Retina (tissue), 1 donor: Measurements from ENCODE around the gene C11orf65.

Experiments used
- DNase-seq: peaks from one replicate; pipeline ENCODE4 v3.0.0-alpha.2; 2016

The C11orf65 gene, protein sequence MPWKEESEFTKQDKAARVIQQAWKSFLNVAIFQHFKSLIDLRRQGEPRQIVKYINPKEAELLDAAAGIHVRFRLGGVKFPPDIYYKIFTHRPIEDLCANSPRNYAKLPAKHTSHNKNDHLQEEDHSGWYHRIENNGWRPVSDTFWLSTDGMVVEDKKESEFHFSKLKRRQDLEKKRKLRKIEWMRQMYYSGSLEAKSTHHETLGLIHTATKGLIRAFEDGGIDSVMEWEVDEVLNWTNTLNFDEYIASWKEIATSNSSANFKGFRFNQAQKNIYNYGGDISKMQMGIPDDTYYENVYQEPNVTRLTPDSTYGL

DNA sequence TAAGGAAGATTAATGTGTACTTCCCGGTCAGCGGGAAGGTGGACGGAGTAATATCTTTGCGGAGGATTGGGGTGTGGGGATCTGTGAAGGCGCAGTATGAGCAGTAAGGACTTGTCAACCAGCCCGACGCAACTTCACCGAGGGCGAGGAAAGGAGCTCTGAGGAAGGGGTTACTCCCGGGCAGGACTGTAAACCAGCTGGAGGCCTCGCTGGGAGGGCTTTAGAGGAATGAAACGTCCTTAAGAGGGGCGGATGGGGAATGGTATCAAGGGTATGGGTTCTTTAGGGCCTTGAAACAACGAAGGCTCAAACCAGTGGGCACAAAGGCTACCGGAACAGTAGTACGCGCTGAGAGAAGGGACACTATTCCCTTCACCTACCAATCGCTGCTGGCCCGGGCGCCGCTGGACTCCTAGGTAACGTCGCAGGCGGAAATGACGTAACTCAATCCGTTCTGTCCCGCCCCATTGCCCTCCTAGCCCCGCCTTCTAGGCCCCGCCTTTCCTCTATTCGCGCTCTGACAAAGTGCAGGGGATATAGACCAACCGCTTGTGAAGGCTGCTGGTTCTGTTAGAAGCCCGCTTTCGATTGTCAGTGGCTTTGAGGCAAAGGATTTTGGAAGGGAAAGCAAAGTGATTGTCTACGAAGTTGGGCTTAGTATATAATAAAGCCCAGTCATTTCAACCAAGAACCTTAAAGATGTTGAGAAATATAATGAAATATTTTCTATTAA lies at the start of gene C11orf65:
TSS of gene C11orf65 (minus strand) at position 439 of the 733 bp plus-strand sequence. CDS start 5,970 bp downstream, outside the sequence.
- peak; percentile 97 for DNase-seq

DNA sequence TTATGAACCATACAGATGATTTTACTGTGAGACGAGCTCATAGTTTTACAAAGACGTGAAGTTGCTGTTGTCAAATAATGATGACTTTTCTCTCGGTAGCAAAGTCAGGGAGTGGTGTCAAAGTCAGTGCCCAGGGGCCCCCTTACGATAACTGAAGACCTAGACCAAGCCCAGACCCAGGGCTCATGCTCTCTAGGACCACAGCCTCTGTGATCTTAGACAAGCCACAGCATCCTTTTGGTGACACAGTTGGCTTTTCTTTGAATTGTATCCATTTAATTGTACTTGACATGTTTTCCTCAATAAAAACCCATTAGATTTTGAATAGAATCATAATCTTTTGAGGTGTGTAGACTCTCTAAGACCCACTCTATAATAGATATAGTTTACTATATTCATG lies 48.8 kb upstream of the C11orf65 start:
- DNase-seq, result no peak

DNA sequence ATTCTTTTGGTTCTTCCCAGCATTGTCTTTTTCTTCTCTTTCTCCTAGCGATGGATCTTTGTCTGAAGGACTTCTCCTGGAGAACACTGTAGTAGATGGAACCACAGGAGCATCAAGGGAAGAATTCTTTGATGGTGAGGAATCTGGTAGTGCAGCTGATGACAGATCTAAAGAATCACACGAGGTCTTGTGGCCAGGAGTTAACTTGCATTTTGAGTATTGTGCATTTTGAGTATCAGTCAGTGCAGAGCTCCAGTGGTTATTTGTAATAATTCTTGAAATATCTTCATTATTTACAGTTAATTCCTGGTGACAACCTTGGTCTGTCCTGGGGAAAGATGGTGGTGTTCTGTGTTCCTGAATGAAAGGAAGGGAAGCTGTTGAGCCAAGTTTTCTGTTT lies 45.4 kb upstream of the C11orf65 start:
- DNase-seq, result no peak

DNA sequence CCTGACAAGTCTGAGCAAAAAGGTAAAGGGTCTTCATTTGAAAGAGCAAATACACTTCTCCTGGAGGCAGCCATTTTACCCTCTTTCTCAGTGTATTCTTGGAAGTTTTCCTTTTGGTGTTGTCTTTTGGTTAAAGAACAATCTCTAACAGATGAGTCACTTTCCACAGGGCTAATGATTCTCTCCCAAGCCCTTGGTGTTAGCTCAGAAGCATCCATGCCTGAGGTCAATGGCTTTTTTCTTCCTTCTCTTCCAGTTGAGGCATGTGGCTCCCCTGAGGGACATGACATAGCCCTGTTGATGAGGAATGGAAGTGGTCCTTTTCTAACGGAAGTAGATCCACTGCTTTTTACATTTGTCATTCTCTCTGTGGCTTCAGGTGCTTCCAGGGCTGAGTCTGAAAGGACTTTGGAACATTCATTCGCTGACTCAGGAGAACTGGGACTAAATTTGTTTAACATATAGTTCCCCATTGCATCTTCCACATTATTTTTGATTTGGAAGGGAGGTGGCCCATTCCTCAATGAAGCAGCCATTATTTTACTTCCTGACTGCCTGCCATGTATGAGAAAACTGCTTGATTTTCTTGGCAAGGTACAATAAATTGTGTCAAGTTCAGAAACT lies 44.6 kb upstream of the C11orf65 start:
- DNase-seq, result no peak

DNA sequence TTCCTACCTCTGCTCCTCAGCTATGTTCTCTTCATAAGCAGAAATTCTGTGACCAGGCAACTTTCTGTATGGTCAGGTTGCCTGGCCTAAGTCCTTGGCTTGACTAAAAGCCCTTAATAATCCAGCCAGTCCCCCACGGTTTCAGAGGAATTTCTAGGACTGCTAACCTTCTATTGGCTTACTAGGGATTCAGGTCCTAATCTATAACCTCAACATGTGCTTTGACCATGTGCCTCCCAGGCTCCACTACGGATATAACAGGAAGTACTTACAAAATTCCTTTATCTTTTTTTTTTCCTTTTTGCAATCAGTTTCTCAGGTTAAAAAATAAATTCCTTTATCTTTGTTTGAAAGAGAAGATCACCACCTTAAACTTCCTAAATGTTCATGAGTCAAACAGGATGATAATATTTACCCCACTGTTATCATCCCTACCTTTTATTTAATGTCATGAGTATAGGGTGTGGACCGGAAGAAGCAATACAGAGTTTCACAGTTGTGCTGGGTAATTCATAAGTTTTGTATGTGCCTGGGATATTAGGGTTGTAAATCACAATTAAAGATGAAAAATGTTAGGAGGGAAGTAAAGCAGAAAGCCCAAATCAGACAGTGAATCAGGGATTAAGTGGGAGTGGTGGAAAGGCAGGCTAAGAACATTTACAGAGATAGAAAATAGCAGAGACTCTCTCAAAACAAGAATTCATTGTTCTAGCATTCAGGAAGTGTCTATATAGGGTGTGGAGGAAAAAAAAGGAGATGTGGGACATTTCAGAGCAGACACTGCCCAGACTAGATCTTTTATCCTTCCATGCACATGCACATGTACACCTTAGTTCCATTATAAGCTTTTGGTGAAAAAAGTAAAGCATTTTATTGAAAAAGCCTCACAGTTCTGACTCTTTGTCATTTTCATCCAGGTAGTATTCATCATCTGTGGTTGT lies 41.6 kb upstream of the C11orf65 start:
- DNase-seq, result no peak

DNA sequence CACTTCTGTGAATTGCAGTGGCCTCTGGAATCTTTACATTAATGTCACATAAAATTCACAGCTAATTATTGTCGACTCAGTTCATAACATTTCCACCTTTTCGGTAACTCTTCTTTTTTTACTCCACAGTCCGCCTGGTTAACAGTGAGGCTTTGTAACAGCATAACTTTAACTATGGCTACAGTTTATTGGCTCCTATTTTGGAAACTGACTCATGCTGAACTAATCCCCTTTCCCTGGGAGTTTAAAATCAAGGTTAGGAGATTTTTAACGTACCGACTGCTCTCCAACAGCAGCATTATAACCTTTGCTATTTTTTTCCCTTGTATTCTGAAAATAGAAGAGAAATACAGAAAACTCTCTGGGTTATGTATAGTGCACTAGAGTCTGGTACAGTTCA lies 34.1 kb upstream of the C11orf65 start:
- no peak for DNase-seq

DNA sequence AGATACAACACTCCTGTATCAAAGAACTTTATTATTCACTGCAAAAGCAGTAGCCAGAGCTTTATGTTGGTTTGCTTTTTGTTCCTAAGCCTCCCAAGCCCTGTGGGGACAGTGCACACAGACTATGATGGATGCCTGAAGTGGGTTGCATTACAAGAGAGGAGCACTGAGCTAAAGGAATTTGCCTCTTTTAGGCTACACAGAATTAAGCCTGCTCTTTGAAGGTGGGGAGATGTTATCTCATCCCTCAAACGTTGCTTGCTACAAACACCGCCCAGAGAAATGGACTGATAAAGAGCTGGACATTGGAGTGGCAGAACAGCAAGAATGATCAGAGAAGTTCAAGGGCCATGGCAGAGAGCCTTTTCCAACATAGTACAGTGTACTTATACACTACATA lies 33.4 kb upstream of the C11orf65 start:
- no peak for DNase-seq

DNA sequence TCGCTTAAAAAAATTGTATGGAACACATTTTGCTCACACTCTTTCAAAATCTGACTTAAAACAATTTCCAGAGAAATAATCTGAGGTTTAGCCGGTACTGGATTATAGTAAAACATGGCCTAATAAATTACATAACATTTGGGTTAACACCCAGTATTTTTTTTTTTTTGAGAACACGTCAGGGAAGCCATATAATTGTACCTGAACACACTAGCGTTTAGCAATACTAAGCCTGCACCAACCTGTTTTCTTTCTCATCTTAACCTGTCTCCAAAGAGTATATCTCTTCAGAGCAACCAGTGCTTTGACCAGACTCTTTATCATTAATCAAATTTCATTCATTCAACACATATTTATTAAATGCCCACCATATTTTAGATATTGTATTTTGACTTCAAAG lies 32.8 kb upstream of the C11orf65 start:
- DNase-seq, result no peak

DNA sequence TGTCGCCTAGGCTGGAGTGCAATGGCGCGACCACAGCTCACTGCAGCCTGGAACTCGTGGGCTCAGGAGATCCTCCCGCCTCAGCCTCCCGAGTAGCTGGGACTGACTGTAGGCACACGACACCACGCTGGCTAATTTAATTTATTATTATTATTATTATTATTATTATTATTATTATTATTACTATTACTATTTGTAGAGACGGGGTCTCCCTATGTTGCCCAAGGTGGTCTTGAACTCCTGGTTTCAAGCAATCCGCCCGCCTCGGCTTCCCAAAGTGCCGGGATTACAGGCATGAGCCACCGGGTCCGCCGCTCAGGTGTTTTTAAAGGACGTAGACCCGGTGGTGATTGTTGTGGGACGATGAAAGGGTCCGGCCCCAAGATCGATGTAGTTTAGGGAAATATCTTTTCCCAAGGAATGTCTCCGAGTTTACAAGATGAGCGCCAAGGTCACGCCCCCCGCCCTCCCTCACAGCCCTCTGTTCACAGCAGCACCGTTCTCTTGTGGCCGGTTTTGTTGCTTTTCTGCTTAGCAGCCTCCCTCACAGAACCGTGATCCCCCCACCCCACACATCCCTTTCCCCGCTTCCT lies 31.6 kb upstream of the C11orf65 start:
- peak; percentile 4 for DNase-seq

DNA sequence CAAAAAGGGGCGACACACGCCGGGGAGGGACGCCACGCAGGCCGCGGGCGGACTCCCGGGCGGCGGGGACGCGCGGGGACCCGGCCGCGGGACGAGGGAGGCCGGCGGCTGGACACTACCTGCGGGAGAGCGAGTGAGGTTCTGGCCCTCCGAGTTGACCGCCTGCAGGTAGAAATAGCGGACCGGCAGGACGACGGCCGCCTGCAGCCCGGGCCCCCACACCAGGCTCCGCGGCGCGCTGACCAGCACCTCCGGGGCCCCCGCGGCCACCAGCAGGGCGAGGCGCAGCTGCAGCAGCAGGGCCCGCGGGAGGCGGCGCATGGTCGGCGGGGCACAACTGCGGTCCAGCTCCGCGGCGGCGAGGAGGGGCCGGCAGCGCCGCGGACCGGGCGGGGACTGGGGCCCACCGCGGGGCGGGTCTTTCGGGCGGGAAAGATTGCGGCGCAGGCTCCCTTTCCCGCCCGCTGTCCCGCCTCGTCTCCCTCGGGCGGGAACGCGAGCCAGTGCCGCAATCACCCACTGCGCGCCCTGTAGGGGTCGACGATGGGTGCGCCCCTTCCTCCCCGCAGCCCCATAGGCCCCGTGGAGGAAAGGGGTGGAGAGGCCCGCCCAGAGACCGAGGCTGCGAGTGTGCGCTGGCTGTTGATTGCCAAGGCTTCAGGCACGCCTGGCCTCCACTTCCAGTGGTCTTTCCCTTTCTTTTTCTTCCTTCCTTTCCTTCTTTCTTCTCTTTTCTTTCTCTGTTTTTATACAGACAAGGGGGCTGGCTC lies 30.9 kb upstream of the C11orf65 start, which contains the start of gene POGLUT3:
TSS of gene POGLUT3 (minus strand) at position 339 of the 770 bp plus-strand sequence. CDS start at position 321, 18 bp downstream.
- peak; percentile 81 for DNase-seq

DNA sequence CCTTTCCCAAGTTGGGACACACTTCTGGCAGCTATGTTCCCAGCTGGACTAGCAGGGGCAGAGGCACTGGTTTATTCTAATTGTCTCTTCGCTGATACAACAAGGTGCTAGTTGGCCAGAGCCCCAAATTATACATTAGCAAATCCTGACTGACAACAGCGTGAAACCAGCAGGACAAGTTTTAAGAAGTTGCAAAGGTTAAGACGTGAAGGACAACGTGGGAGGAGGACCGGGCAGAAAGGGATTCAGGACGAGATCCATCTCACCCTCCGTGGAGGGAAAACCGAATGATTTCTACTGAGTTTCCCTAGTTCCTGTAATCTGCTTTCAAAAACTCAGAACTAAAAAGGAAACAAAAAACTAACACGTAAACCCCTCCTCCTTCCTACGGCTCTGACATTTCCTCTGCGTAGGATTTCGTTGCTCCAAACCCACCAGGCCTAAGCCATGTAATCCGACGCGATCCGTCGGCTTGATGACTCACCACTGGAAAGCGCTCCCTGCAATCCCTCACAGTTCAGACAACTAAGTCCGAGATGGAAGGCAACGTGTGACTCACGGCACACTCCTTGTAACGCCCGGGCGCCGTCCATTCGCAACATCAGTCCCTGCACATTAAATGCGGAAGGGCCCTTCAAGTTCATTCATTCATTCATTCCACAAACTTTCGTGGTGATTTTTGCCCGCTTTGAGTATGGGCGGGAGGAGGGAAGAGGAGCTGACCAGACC lies 30.2 kb upstream of the C11orf65 start:
- DNase-seq, result peak; percentile 87

DNA sequence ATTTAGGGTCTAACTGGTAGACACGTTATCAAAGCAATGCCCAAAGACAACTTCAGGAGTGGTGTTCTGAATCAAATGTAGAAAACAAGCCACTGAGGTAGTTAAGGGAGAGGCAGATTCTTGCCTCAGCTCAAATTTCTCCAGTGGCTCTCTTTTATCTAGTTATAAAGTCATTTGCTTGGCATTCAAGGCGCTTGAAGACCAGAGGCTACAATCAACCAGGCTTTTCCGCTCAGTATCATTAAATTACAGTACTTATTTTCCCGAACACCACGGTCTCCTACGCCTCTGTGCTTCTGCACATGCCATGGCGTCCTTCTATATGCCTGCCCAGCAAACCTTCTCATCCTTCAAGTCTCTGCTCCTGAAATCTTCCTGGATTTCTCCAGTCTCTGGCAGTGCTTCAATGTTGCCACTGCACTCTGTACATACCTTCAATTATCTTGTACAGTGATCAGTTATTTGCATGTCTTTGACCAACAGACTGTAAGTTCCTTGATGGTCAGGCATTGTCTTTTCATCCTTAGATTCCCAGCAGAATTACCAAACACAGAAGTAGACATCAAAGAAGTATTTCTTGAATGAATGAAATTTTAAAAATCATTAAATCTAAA lies 29.4 kb upstream of the C11orf65 start:
- DNase-seq, result peak; percentile 31

DNA sequence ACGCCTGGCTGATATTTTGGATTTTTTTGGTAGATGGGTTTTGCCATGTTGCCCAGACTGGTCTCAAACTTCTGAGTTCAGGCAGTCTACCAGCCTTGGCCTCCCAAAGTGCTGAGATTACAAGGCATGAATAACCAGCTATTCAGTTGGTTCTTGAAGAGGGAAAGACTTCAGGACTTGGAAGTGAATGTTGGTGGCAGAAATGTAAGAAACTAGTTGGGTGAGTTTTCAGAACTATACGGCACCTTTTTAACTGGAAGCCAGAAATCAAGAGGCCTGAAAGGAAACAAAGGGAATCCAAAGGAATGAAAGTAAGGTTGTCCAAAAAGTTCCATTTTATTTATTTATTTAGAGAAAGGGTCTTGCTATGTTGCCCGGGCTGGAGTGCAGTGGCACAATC lies 28.0 kb upstream of the C11orf65 start:
- no peak for DNase-seq

DNA sequence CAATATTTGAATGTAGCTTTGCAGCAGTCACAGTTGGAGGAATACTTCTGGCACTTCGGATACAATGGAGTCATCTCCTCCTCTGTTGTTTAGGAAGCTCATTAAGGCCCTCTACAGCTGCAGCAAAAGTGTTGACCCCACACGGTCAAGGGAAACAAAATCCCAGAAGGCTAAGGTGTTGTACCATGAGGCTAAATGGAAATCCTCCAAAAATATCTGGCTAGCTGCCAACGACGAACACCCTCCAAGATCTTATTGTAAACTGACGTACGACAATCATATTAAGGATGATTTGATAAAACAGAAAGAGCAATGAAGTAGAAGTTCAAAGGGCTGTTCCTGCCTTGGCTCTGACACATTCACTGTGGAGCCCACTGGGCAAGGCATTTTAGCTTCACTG lies 26.9 kb upstream of the C11orf65 start:
- peak; percentile 15 for DNase-seq

DNA sequence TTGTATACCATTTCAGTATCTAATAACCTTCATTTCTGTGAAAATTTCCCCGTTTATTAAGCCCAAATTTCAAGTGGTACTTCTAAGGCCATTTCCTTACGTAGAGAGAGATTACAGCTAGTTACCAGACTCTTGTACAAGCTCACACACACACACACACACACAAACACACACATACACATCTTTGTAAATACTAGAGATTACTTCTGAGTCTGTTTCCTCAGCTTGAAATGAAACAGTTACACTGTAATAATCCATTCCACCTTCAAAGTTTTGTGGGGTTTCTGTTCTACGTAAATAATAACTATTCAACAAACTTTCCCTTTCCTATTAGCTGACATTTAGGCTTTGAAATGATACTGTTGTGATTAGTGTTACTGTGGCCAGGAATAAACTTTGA lies 24.6 kb upstream of the C11orf65 start:
- DNase-seq, result no peak

DNA sequence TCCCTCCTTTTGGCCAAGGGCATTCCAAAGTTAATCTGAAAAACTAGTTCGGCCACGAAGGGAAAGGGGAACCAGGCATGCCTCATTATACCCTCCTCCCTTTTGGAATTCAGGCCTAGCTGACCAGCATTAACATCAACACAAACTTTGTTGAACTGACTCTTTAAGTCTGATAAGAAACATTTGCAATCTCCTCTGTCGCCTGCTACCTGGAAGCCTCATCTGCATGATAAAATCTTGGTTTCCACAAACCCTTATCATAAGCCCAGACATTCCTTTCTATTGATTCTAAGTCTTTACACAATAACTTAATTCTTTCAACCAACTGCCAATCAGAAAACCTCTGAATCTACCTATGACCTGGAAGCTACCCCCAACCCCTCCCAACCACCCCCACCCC lies 19.5 kb upstream of the C11orf65 start:
- DNase-seq, result no peak

DNA sequence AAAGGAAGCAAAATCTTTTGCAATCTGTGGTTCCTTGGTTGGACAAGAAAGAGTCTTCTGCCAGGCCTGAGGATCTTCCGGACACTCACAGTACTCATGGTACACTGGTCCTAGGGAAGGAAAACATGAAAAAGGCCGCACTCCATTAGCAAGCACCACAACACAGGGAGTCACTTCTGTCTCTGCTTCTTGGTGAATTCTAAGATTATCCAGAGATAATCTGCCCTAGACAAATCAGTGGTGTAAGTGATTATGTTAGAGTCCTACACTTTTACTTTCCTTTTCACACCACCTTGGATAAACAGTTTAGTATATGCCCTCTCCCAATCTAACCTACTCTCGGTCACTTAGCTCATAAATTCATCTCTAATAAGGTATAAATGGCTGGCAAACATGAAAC lies 19.0 kb upstream of the C11orf65 start:
- no peak for DNase-seq

DNA sequence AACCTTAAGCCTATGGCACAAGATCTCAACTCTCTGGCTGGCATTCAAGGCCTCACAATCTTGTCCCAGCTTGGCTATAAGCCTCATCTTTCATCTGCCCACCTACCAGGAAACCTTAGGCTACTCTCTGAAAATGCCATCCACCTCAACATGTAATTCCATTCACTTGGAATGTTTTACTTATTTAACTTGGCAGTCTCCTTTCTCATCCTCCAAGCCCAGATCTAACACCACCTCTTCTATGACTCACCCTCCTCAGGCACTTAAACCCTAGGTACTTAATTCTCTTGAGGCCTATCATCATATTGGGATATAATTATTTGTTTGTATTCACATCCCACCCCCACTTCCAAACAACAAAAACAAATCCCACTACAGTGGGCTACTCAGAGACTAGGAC lies 15.8 kb upstream of the C11orf65 start:
- DNase-seq, result no peak

DNA sequence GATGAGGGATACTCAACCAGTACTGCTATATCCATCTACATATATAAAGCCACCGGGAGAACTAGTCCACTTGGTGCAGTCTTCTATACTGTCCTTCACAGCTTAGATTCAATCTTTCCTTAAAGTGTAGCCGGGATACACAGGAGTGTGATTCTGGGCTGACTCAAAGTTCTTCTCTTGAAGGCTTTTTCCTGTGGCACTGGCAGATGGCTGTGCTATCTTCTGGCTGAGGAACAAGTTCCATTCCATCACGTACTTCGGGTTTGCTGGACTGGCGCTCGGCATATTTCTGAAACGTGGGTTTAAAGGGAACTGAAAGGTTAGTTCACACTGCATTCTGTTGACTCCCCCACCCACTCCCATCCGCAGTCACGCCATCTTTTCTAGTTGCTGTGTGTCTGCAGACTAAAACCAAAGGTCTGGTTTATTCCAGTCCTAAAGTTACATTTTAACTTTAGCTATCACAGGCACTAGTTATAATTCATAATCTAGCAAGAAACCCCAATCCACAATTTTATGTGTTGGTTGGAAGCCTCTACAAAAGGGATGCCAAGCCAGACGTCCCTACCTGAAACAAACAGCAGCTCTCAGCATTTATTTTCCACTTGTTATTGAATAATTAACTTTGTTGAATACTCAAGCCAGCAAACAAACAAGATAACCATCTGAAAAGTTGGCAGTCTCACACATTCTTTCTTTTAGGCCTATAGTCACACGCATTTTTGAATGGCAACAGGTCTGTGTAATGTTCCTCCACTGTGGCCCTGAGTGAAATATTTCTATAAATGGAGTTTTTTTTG lies 7.5 kb upstream of the C11orf65 start:
- no peak for DNase-seq
